Subcutaneous adipose tissue (tissue), 4 donors: ENCODE data around the gene U2AF2. TPM values are rescaled to one million over a fixed set of nuclear protein-coding genes. Genes with fewer than 3 reads are reported as not detected.

Experiments used
- small RNA-seq: library from RNA; depleted of rRNA; stranded (forward); fragments of <200 nt; gene quantifications from one replicate; pipeline ENCODE3, GENCODE V24; 2016
- total RNA-seq, 4 donors: library from RNA; depleted of rRNA; stranded (reverse); fragments of >200 nt; gene quantifications; one replicate each; pipeline ENCODE4 v1.1.0, GENCODE V29; 2016
- TF ChIP-seq, protein P1 (sequence below): fragments of 450-650 bp; IDR thresholded peaks from one replicate; pipeline ENCODE4 v1.5.1; 2016; ENCODE audit warnings: low read depth, mild to moderate bottlenecking, control low read depth, antibody characterized with exemption, moderate library complexity

Gene U2AF2
- total RNA-seq, 4 donors from 2014 or later, result 51.8 to 96.8 (median 72.5) TPM

DNA sequence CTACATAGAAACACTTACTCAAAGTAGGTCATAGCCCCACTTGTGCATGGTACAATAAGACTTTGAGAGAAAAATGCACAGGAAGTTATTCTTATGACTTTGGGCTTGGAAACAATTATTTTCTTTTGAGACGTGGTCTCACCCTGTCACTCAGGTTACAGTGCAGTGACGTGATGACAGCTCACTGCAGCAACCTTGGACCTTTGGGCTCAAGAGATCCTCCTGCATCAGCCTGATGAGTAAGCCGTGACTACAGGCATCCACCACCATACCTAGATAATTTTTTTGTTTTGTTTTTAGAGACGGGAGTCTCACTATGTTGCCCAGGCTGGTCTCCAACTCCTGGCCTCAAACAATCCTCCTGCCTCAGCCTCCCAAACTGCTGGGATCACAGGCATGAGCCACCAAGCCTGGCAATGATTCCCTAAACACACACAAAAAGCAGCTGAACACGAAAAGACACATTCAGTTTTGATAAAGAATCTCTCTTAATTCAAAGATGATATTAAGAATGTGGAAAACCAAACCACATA, 65.4 kb downstream of the U2AF2 start:
- TF ChIP-seq, protein P1, sequence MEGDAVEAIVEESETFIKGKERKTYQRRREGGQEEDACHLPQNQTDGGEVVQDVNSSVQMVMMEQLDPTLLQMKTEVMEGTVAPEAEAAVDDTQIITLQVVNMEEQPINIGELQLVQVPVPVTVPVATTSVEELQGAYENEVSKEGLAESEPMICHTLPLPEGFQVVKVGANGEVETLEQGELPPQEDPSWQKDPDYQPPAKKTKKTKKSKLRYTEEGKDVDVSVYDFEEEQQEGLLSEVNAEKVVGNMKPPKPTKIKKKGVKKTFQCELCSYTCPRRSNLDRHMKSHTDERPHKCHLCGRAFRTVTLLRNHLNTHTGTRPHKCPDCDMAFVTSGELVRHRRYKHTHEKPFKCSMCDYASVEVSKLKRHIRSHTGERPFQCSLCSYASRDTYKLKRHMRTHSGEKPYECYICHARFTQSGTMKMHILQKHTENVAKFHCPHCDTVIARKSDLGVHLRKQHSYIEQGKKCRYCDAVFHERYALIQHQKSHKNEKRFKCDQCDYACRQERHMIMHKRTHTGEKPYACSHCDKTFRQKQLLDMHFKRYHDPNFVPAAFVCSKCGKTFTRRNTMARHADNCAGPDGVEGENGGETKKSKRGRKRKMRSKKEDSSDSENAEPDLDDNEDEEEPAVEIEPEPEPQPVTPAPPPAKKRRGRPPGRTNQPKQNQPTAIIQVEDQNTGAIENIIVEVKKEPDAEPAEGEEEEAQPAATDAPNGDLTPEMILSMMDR, result no peak

DNA sequence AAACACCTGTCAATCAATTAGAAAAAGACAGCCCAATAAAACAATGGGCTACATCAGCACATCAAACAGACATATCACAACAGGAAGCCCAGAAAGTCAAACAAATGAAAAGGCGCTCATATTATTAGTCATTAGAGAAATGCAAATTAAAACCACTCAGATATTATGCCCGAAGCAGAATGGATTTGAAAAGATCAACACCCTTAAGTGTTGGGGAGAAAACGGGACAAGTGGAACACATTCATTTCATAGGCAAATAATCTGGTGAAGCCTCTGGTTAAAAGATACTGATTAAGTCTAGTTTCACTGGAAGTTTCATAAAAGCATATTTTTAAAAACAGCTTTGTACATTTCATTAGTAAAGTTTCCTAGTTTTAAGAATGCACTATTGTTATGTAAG, 66.0 kb downstream of the U2AF2 start:
- TF ChIP-seq, protein P1, result no peak

DNA sequence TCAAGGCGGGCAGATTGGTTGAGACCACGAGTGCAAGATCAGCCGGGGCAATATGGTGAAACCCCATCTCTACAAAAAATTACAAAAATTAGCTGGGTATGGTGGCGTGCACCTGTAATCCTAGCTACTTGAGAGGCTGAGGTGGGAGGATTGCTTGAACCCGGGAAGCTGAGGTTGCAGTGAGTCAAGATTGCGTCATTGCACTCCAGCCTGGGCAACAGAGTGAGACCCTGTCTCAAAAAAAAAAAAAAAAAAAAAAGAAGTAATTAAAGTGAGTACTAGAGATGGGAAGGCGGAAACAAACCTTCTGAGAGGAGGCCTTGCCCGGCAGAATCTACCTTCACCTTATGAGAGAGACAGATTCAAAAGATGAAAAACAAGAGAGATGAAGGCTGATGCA, 68.7 kb downstream of the U2AF2 start:
- TF ChIP-seq, protein P1, result no peak

Small RNA genes within 50 kb of the gene (small RNA-seq; reads per million reads assigned to genes)
- not detected for gene AC010525.2

Other genes starting within 250 kb of the U2AF2 start
- 10 to 100 TPM in 1 of 4 donors, 1 to 10 TPM in 3; 4.1 to 12.8 (median 8.6) TPM for gene UBE2S, start 247.2 kb upstream of the U2AF2 start, total RNA-seq
- gene SHISA7, start 211.7 kb upstream of the U2AF2 start, total RNA-seq, result under 1 TPM in 1 of 4 donors, not detected in 3; 0.16 TPM
- gene ISOC2, start 193.4 kb upstream of the U2AF2 start, total RNA-seq, result 10 to 100 TPM; 38.2 to 62.4 (median 45.7) TPM
- not detected for gene C19orf85, start 190.3 kb upstream of the U2AF2 start, total RNA-seq
- 1 to 10 TPM in 3 of 4 donors, under 1 TPM in 1; 0.88 to 2.6 (median 2.3) TPM for gene ZNF628, start 178.4 kb upstream of the U2AF2 start, total RNA-seq
- 1 to 10 TPM; 1.0 to 2.3 (median 1.6) TPM for gene NAT14, start 169.8 kb upstream of the U2AF2 start, total RNA-seq
- 10 to 100 TPM in 2 of 4 donors, 1 to 10 TPM in 2; 2.1 to 16.7 (median 9.1) TPM for gene SSC5D, start 166.6 kb upstream of the U2AF2 start, total RNA-seq
- not detected for gene SBK2, start 117.9 kb upstream of the U2AF2 start, total RNA-seq
- not detected for gene SBK3, start 109.5 kb upstream of the U2AF2 start, total RNA-seq
- gene ZNF579, start 74.2 kb upstream of the U2AF2 start, total RNA-seq, result 1 to 10 TPM in 1 of 4 donors, under 1 TPM in 2, not detected in 1; 0.51 to 5.3 (median 0.66) TPM
- 10 to 100 TPM in 1 of 4 donors, 1 to 10 TPM in 3; 1.8 to 12.1 (median 2.7) TPM for gene FIZ1, start 55.5 kb upstream of the U2AF2 start, total RNA-seq
- 10 to 100 TPM in 3 of 4 donors, 1 to 10 TPM in 1; 3.8 to 33.5 (median 26.4) TPM for gene ZNF524, start 54.7 kb upstream of the U2AF2 start, total RNA-seq
- 1 to 10 TPM; 1.8 to 8.9 (median 3.6) TPM for gene ZNF865, start 49.4 kb upstream of the U2AF2 start, total RNA-seq
- 1 to 10 TPM; 1.3 to 6.0 (median 2.3) TPM for gene ZNF784, start 30.5 kb upstream of the U2AF2 start, total RNA-seq
- gene ZNF580, start 14.0 kb upstream of the U2AF2 start, total RNA-seq, result 10 to 100 TPM in 3 of 4 donors, 1 to 10 TPM in 1; 5.9 to 35.4 (median 12.3) TPM
- 10 to 100 TPM in 3 of 4 donors, 1 to 10 TPM in 1; 6.4 to 25.5 (median 19.0) TPM for gene ZNF581, start 11.4 kb upstream of the U2AF2 start, total RNA-seq
- 10 to 100 TPM in 1 of 4 donors, 1 to 10 TPM in 3; 1.8 to 24.1 (median 8.4) TPM for gene CCDC106, start 6.8 kb upstream of the U2AF2 start, total RNA-seq
- 100 to 1,000 TPM in 1 of 4 donors, 10 to 100 TPM in 3; 27.6 to 118 (median 59.7) TPM for gene EPN1, start 20.2 kb downstream of the U2AF2 start, total RNA-seq
- not detected for gene NLRP9, start 83.4 kb downstream of the U2AF2 start, total RNA-seq
- gene RFPL4A, start 104.1 kb downstream of the U2AF2 start, total RNA-seq, result not detected
- not detected for gene RFPL4AL1, start 114.1 kb downstream of the U2AF2 start, total RNA-seq
- gene NLRP11, start 177.0 kb downstream of the U2AF2 start, total RNA-seq, result not detected
- gene NLRP4, start 181.5 kb downstream of the U2AF2 start, total RNA-seq, result not detected